ENCODE results near the gene A4GALT. TPM values are rescaled to one million over a fixed set of nuclear protein-coding genes. Genes with fewer than 3 reads are reported as not detected.
A peak's percentile ranks its signal among the peaks of the same experiment; 100 is the strongest.
"Not testable (repeated sequence)": the region's sequence is repeated elsewhere in the genome, so short reads cannot be mapped to it uniquely, and the experiment has no call there.

A4GALT gene
- total RNA-seq, 1 donor from 2014 or later = 106 TPM

DNA sequence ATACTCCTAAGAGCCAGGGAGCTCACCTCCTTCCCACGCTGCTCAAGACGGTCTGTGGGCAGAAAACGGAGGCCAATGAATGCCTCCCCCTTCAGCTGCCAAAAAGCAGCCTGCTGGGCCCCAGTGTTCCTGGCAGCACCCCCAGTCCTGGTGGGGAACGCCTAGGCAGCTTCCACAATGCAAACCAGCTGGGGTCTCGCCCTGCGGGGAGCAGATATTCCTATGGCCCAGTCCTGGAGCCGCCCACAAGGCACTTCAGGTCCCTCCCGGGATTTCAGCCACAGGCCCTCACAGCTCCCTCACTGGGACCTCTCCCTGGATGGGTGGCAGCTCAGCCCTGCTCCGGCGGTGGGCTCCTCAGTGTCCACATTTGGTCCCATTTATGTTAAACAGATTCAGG lies 29.2 kb downstream of the A4GALT start:
- no peak for ATAC-seq
- DNase-seq (ENCODE audit: low spot score) = no peak
- intact Hi-C loops (cut with DNase I) = no loop called here

- ATAC-seq = peak; percentile 92
- DNase-seq (ENCODE audit: low spot score) = peak; percentile 91
- intact Hi-C loops (cut with DNase I) = no loop called here
Measured at GRCh38 chr22:42688241-42689211, 32.1 kb downstream of the A4GALT start.

DNA sequence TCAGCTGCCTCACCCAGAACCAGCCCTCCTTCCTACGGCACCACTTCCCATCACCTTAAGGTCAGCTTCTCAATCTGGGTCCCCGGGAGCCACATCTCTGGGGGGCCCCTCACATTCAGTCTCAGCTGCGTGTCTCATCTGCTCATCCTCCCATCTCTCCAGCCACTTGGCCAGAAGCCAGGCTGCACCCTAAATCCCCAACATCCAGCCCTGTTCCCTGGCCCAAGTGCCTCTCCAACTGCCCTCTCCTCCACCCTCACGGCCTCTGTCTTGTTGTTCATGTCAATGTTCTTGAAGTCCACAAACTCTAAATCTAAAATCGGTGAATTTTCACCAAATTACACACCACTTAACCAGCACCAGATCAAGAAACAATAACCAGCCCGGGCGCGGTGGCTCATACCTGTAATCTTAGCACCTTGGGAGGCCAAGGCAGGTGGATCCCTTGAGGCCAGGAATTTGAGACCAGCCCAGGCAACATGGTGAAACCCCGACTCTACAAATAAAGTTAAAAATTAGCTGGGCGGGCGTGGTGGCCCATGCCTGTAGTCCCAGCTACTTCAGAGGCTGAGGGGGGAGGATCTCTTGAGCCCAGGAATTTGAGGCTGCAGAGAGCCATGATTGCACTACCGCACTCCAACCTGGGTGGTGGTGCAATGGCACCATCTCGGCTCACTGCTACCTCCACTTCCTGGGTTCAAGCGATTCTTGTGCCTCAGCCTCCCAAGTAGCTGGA lies 33.7 kb downstream of the A4GALT start:
- DNase-seq (ENCODE audit: low spot score) = no peak

DNA sequence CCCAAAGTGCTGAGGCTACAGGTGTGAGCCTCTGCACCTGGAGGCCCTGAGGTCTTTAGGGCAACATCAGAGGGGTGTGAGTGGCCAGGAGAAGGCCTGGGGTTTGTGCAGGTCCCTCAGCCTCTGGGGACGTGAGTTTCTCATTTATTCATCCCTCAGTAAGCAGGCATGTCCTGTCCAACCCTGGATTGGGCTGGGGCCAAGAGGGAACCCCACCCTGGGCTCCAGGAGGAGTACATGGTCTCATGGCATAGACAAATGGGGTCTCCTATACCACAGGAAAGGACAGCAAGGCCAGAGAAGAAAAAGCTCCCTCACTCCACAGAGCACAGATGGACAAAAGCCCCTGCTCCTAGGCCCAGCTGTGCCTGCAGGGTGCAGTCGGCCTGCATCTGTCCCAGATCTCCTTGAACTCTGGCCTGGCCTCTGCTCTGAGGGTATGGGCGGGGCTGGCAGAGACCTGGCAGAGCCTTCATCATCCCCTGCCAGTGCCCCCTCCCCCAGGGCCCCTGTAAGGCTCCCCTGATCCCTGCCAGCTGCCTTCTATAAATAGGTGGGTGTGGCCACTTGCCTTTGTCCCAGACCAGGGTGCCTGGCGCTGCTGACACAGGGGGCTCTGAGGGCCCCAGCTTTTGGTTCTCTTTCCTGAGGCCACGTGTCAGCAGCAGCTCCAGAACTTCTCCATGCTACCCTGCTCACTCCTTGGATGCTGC lies 34.6 kb downstream of the A4GALT start:
- intact Hi-C loops (cut with DNase I) = no loop called here
- ATAC-seq (no peak), DNase-seq (ENCODE audit: low spot score) (no peak)

More for the DNA sequence above, 33.7 kb downstream of the A4GALT start:
- ATAC-seq = no peak
- intact Hi-C loops (cut with DNase I) = no loop called here

- intact Hi-C loops (cut with DNase I) = no loop called here
- DNase-seq (ENCODE audit: low spot score) = no peak
- ATAC-seq = no peak
Measured at GRCh38 chr22:42684462-42685195, 36.0 kb downstream of the A4GALT start.

DNA sequence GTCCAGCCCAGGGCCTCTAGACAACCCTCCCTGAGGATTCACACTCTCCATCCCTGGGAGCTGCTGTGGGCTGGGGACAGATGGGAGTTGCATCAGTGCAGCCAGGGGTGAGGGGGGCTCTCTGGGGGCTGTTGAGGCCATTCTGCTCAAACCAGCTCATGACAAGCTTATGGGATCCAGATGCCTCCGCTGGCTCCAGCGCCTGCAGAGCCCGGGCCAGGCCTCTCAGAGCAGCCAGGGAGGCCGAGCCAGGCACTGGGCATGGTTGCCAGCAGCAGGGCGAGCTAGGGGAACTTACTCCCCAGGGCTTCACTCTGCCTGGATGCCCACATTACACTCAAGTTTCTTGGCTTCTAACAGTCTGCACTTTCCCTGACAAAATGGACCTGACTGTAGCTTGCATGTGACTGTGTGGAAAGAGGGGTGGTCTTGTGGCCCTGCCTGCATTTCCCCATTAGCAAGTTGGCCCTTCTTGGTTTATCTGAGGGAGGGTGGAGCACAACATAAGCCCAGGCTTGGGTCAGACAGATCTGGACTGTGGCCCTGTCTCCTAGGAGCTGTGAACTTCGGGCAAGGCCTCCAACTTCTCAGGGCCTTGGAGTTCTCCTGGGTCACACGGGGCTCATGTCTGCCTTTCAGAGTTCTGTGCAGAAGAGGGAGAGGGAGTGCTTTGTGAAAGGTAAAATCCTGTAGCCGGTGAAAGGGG lies 36.9 kb downstream of the A4GALT start:
- peak; percentile 72 for DNase-seq (ENCODE audit: low spot score)
- peak; percentile 34 for ATAC-seq
- intact Hi-C loops (cut with DNase I) = no loop called here

- no peak for ATAC-seq
- DNase-seq (ENCODE audit: low spot score) = no peak
- intact Hi-C loops (cut with DNase I) = no loop called here
Measured at GRCh38 chr22:42682113-42682851, 38.4 kb downstream of the A4GALT start.

GRCh38 chr22:42680648-42681047 lies 40.0 kb downstream of the A4GALT start:
- intact Hi-C loops (cut with DNase I) = no loop called here
- peak; percentile 44 for ATAC-seq
- DNase-seq (ENCODE audit: low spot score) = no peak

- intact Hi-C loops (cut with DNase I) = loop anchor here (10.0 kb wide), 1 partner anchor 85 kb away; no protein-coding TSS in a partner anchor
- DNase-seq (ENCODE audit: low spot score) (no peak), ATAC-seq (no peak)
Measured at GRCh38 chr22:42679691-42680090, 41.0 kb downstream of the A4GALT start.

DNA sequence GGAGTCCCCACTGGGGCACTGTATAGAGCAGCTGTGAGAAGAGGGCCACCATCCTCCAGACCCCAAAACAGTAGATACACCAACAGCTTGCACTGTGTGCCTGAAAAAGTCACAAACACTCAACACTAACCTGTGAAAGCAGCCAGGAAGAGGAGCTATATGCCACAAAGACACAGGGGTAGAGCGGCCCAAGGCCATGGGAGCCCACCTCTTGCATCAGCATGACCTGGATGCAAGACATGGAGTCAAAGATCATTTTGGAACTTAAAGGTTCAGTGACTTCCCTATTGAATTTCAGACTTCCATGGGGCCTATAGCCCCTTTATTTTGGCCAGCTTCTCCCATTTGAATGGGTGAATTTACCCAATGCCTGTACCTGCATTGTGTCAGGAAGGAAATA lies 41.8 kb downstream of the A4GALT start:
- no peak for ATAC-seq
- intact Hi-C loops (cut with DNase I) = loop anchor here (10.0 kb wide), 1 partner anchor 86 kb away; no protein-coding TSS in a partner anchor
- DNase-seq (ENCODE audit: low spot score) = no peak

- intact Hi-C loops (cut with DNase I) = loop anchor here (10.0 kb wide), 1 partner anchor 87 kb away; no protein-coding TSS in a partner anchor
- ATAC-seq; DNase-seq (ENCODE audit: low spot score): not testable (repeated sequence)
Measured at GRCh38 chr22:42677936-42678335, 42.7 kb downstream of the A4GALT start.

DNA sequence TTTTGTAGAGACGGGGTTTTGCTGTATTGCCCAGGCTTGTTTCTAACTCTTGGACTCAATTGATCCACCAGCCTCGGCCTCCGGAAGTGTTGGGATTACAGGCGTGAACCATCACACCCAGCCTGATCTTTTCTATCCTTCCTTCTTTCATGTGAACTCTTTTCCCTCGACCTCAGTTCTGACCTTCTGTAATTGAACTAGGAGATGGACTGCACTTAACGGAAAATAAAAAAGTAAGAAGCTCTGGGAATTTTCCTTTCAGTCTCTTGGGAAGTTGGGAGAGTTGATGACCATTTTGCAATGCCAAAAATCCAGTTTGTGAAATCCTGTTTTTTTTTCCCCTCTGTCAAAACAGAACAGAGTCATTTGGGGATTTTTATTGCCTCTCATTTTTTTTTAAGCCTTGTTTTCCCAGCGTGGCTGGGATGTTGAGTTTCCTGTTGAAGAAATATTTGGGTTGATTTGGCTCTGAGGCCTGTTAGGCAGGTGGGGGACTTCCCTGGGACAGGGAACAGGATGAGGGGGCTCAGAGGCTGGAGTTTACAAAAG lies 44.5 kb downstream of the A4GALT start:
- intact Hi-C loops (cut with DNase I) = loop anchor here (10.0 kb wide), 1 partner anchor 89 kb away; no protein-coding TSS in a partner anchor
- DNase-seq (ENCODE audit: low spot score) (no peak), ATAC-seq (peak; percentile 75)

DNA sequence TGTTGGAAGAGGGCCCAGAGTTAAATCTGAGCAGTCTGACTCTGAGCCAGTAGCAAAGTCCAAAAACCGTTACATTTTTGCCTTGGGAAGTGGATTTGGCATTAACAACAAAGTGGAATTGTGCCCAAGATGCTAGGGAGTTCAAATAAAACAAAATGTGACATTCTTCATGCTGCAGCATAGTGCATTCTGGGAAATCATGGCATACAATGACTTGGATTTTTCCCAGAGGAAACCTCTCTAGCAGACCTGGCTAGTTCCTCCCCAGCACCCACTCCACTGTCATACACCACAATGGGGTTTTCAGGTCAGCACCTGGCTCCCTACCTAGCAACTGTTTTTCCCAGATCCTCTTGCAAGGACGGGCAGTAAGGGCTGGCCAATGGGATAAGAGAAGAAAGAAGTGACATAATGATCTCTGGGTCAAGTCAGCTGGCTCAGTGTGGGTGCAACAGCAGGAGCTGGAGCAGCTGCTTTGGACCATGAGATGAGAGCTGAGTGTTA lies 46.7 kb downstream of the A4GALT start:
- ATAC-seq (peak; percentile 11), DNase-seq (ENCODE audit: low spot score) (no peak)
- intact Hi-C loops (cut with DNase I) = loop anchor here (10.0 kb wide), 1 partner anchor 91 kb away; no protein-coding TSS in a partner anchor

GRCh38 chr22:42673071-42673470 lies 47.6 kb downstream of the A4GALT start:
- not testable (repeated sequence) for ATAC-seq; DNase-seq (ENCODE audit: low spot score)
- intact Hi-C loops (cut with DNase I) = loop anchor here (10.0 kb wide), 1 partner anchor 92 kb away; no protein-coding TSS in a partner anchor

GRCh38 chr22:42670921-42671709 lies 49.6 kb downstream of the A4GALT start:
- intact Hi-C loops (cut with DNase I) = loop anchor here (10.0 kb wide), 1 partner anchor 94 kb away; no protein-coding TSS in a partner anchor
- ATAC-seq (peak; percentile 35), DNase-seq (ENCODE audit: low spot score) (no peak)

- DNase-seq (ENCODE audit: low spot score) = no peak
- ATAC-seq = no peak
- intact Hi-C loops (cut with DNase I) = loop anchor here (10.0 kb wide), 1 partner anchor 95 kb away; no protein-coding TSS in a partner anchor
Measured at GRCh38 chr22:42670046-42670445, 50.6 kb downstream of the A4GALT start.

Data from sciatic nerve (tissue), 2 donors.